NAMALWA (cell line): ENCODE results near the gene CCL22.

Experiments
- DNase-seq: peaks from one replicate; pipeline ENCODE4 v3.0.0-alpha.2; 2015; ENCODE audit warnings: low spot score

The CCL22 gene

GRCh38 chr16:57376313-57376818 is 17.8 kb downstream of the CCL22 start:
- DNase-seq = no peak

GRCh38 chr16:57377080-57377841 is 18.7 kb downstream of the CCL22 start:
- peak; percentile 67 for DNase-seq

GRCh38 chr16:57379579-57379978 is 21.0 kb downstream of the CCL22 start:
- DNase-seq = no peak

GRCh38 chr16:57380671-57381462 is 22.3 kb downstream of the CCL22 start:
- DNase-seq = peak; percentile 34

GRCh38 chr16:57381791-57382534 is 23.4 kb downstream of the CCL22 start:
- DNase-seq = no peak

GRCh38 chr16:57382535-57383275 is 24.1 kb downstream of the CCL22 start:
- DNase-seq = no peak

- no peak for DNase-seq
These were observed 25.0 kb downstream of the CCL22 start for GRCh38 chr16:57383276-57384247.

GRCh38 chr16:57384248-57385070 is 25.9 kb downstream of the CCL22 start:
- DNase-seq = no peak

GRCh38 chr16:57385083-57385482 is 26.5 kb downstream of the CCL22 start:
- DNase-seq = no peak

GRCh38 chr16:57386381-57386951 is 27.9 kb downstream of the CCL22 start:
- DNase-seq = no peak

- no peak for DNase-seq
These were observed 29.2 kb downstream of the CCL22 start for GRCh38 chr16:57387598-57388354.

GRCh38 chr16:57388359-57389086 is 29.9 kb downstream of the CCL22 start:
- no peak for DNase-seq

GRCh38 chr16:57389087-57389468 is 30.5 kb downstream of the CCL22 start:
- DNase-seq = no peak

- DNase-seq = no peak
These were observed 32.2 kb downstream of the CCL22 start for GRCh38 chr16:57390636-57391295.

- DNase-seq = no peak
These were observed 32.7 kb downstream of the CCL22 start for GRCh38 chr16:57391300-57391699.

- no peak for DNase-seq
These were observed 33.1 kb downstream of the CCL22 start for GRCh38 chr16:57391708-57392107.

- no peak for DNase-seq
These were observed 34.1 kb downstream of the CCL22 start for GRCh38 chr16:57392694-57393093.
